ENCODE data around the gene DENND4A. TPM values are rescaled to one million over a fixed set of nuclear protein-coding genes. Genes with fewer than 3 reads are reported as not detected.
"Not testable (repeated sequence)": the region's sequence is repeated elsewhere in the genome, so short reads cannot be mapped to it uniquely, and the experiment has no call there.

Gene DENND4A
- total and polyA plus RNA-seq, 3 donors from 2014 or later = 16.5 to 65.7 (median 63.4) TPM

DNA sequence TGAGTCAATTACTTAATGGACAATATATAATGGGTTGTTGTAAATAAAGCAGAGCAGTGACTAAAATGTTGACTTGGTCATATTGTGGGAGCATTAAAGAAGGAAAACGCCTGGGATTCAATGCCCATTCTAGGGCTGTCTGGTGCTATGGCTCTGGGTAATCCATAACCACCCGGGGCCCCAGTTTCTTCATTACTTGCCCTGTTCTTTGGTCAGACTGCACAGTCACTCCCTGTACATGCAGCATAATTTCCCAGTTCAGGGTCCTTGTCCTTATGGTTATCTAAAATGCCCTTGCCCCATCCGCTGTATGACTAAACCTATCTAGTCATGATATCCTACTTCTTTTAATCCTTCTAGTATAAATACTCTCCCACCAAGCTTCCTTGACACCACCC lies 27.5 kb upstream of the DENND4A start:
- Histone ChIP-seq H3K27ac (no peak overlapping the region), H3K36me3 (ENCODE audit: low read depth, missing control alignments) (no peaks in the 10 kb centered on the region), H3K4me1 (no peaks in the 10 kb centered on the region), H3K9me3 (no peaks in the 10 kb centered on the region), H3K4me3 (no peak overlapping the region), H3K27me3 (no peaks in the 10 kb centered on the region)
- TF ChIP-seq, protein P1, sequence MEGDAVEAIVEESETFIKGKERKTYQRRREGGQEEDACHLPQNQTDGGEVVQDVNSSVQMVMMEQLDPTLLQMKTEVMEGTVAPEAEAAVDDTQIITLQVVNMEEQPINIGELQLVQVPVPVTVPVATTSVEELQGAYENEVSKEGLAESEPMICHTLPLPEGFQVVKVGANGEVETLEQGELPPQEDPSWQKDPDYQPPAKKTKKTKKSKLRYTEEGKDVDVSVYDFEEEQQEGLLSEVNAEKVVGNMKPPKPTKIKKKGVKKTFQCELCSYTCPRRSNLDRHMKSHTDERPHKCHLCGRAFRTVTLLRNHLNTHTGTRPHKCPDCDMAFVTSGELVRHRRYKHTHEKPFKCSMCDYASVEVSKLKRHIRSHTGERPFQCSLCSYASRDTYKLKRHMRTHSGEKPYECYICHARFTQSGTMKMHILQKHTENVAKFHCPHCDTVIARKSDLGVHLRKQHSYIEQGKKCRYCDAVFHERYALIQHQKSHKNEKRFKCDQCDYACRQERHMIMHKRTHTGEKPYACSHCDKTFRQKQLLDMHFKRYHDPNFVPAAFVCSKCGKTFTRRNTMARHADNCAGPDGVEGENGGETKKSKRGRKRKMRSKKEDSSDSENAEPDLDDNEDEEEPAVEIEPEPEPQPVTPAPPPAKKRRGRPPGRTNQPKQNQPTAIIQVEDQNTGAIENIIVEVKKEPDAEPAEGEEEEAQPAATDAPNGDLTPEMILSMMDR (IDR thresholded peaks at IDR 0.05) = no peak
- no peak for TF ChIP-seq POLR2A (IDR thresholded peaks at IDR 0.05)
- intact Hi-C loops (cut with DNase I; ENCODE audit: low total_unique reads) = no loop called here
- no peak for DNase-seq
- 92 to 97% methylated on average over 3 of the region's 3 CpGs for WGBS, 2 donors

DNA sequence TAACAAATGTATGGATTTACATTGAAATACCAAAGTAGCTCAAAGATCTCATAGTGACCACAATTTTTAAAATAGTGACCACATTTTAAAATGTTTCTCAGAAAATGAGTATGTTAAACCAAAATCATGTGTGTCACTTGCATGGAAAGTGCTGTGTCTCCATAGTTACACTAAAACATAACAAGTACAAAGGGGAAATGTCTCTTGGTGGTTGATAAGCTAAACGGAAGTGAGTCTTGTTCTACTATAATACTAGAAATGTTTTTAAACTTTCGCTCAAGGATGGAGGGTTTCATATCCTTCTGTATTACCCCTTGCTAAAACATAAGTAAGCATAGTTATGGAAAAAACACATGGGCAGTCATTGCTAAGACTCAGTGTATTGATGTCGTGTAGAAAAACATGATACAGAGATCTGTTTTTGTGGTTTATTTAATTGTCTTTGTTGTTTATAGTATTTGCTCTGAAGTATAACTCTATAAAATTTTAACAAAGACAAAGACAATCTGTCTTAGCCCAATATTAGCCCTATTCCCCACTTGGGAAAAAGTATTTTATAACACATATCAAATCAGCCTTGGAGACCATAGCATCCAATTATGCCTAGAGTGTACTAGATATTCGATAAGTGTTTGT lies 27.0 kb upstream of the DENND4A start:
- no peaks in the 10 kb centered on the region for H3K9me3 ChIP-seq
- 71% methylated on average over 4 of the region's 4 CpGs for WGBS, 2 donors
- H3K27me3 ChIP-seq = no peaks in the 10 kb centered on the region
- H3K4me1 ChIP-seq = no peaks in the 10 kb centered on the region
- no peak overlapping the region for H3K4me3 ChIP-seq
- no peak for DNase-seq
- TF ChIP-seq, protein P1 (IDR thresholded peaks at IDR 0.05) = no peak
- no peak for TF ChIP-seq POLR2A (IDR thresholded peaks at IDR 0.05)
- no peaks in the 10 kb centered on the region for H3K36me3 ChIP-seq (ENCODE audit: low read depth, missing control alignments)
- H3K27ac ChIP-seq = no peak overlapping the region
- intact Hi-C loops (cut with DNase I; ENCODE audit: low total_unique reads) = no loop called here

DNA sequence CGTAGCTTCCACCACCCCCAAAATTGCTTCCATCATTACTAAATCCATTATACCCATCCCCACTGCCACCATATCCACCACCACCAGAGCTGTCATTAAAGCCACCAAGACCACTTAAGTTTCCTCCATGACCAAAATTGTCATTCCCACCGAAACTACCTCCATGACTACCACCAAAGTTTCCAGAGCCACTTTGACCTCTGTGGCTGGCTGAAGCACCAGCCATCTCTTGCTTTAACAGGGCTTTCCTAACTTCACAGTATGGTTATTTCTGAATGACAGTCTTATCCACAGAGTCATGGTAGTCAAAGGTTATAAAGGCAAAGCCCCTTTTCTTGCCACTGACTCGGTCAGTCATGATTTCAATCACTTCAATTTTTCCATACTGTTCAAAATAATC lies 24.3 kb upstream of the DENND4A start:
- no peak overlapping the region for H3K4me3 ChIP-seq
- no peaks in the 10 kb centered on the region for H3K36me3 ChIP-seq (ENCODE audit: low read depth, missing control alignments)
- no peaks in the 10 kb centered on the region for H3K4me1 ChIP-seq
- H3K9me3 ChIP-seq = no peaks in the 10 kb centered on the region
- DNase-seq = no peak
- no peak overlapping the region for H3K27ac ChIP-seq
- intact Hi-C loops (cut with DNase I; ENCODE audit: low total_unique reads) = no loop called here
- 94 to 95% methylated on average over 3 of the region's 3 CpGs for WGBS, 2 donors
- no peaks in the 10 kb centered on the region for H3K27me3 ChIP-seq
- TF ChIP-seq POLR2A (IDR thresholded peaks at IDR 0.05) = no peak
- TF ChIP-seq, protein P1 (IDR thresholded peaks at IDR 0.05) = no peak

DNA sequence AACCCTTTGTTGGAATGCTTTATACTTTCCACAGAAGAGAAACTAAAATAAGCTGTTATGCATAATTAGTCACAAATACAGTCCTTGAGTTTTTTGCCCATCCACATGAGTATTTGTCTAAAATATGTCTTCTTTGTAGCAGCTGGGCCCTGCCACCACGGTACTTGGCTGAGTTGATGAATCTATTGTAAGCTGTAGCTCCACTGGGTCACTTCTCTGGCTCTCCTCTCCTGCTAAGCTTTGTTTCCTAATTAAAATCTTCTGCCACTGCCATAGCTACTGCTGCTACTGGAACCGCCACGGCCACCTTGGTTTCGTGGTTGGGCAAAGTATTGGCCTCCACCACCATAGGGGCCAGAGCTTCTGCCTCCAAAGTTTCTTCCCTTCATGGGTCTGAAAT lies 23.9 kb upstream of the DENND4A start:
- H3K4me1 ChIP-seq; DNase-seq; H3K27ac ChIP-seq; H3K36me3 ChIP-seq (ENCODE audit: low read depth, missing control alignments); H3K9me3 ChIP-seq; H3K27me3 ChIP-seq; intact Hi-C loops (cut with DNase I; ENCODE audit: low total_unique reads); H3K4me3 ChIP-seq: not testable (repeated sequence)
- WGBS, 2 donors = 68 to 80% methylated on average over 4 of the region's 4 CpGs

DNA sequence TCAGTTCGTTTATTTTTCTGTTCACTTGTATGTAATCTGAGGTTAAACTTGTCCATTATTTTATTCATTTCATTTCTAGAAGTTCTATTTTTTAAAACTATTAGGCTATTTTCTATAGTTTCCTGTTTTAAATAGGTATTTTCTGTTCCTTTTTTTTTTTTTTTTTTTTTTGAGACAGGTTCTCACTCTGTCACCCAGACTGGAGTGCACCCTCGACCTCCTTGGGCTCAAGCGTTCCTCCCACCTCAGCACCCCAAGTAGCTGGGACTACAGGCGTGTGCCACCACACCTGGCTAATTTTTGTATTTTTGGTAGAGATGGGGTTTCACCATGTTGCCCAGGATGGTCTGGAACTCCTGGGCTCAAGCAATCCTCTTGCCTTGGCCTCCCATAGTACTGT lies 22.2 kb upstream of the DENND4A start:
- 68 to 84% methylated on average over 4 of the region's 4 CpGs for WGBS, 2 donors
- H3K4me3 ChIP-seq; intact Hi-C loops (cut with DNase I; ENCODE audit: low total_unique reads); H3K27ac ChIP-seq; DNase-seq; H3K9me3 ChIP-seq; H3K36me3 ChIP-seq (ENCODE audit: low read depth, missing control alignments); H3K27me3 ChIP-seq; H3K4me1 ChIP-seq: not testable (repeated sequence)

DNA sequence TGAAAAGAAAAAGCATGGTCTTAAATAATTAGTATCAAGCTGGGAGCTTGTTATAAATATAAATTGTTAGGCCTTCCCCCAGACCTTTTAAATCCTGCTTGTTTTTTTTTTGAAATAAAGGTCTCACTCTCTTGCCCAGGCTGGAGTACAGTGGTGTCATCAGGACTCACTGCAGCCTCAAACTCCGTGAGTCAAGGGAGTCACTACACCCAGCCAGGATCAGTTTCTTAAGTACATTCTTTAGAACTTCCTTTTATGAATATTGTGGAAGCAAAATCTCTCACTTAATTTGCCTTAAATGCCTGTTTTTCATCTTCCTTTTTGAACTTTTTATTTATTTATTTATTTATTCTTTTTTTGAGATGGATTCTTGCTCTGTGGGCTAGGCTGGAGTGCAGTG lies 20.8 kb upstream of the DENND4A start:
- Histone ChIP-seq H3K4me3 (no peak overlapping the region), H3K4me1 (no peaks in the 10 kb centered on the region), H3K27me3 (no peaks in the 10 kb centered on the region), H3K27ac (no peak overlapping the region), H3K36me3 (ENCODE audit: low read depth, missing control alignments) (no peaks in the 10 kb centered on the region), H3K9me3 (no peaks in the 10 kb centered on the region)
- intact Hi-C loops (cut with DNase I; ENCODE audit: low total_unique reads) = no loop called here
- WGBS, 2 donors = 95 to 98% methylated on average over 1 of the region's 1 CpG
- DNase-seq = no peak
- TF ChIP-seq POLR2A (IDR thresholded peaks at IDR 0.05) = no peak
- TF ChIP-seq, protein P1 (IDR thresholded peaks at IDR 0.05) = no peak
